ENCODE measurements around the gene PIH1D2. TPM values are rescaled to one million over a fixed set of nuclear protein-coding genes. Genes with fewer than 3 reads are reported as not detected.

The PIH1D2 gene
- total and polyA plus RNA-seq, 2 donors (not counting 1 experiment from before 2014, with no cell fraction given): 1.5 to 1.9 TPM

- no peak overlapping the region for H3K27ac ChIP-seq (ENCODE audit: insufficient read depth, low read length)
- H3K36me3 ChIP-seq (ENCODE audit: control insufficient read depth, insufficient read depth, low read length): no peaks in the 10 kb centered on the region
- H3K9ac ChIP-seq (ENCODE audit: insufficient read depth, low read length): no peak overlapping the region
- H3K4me2 ChIP-seq (ENCODE audit: extremely low read depth, insufficient read depth, low read length): no peak overlapping the region
- TF ChIP-seq, protein P1, sequence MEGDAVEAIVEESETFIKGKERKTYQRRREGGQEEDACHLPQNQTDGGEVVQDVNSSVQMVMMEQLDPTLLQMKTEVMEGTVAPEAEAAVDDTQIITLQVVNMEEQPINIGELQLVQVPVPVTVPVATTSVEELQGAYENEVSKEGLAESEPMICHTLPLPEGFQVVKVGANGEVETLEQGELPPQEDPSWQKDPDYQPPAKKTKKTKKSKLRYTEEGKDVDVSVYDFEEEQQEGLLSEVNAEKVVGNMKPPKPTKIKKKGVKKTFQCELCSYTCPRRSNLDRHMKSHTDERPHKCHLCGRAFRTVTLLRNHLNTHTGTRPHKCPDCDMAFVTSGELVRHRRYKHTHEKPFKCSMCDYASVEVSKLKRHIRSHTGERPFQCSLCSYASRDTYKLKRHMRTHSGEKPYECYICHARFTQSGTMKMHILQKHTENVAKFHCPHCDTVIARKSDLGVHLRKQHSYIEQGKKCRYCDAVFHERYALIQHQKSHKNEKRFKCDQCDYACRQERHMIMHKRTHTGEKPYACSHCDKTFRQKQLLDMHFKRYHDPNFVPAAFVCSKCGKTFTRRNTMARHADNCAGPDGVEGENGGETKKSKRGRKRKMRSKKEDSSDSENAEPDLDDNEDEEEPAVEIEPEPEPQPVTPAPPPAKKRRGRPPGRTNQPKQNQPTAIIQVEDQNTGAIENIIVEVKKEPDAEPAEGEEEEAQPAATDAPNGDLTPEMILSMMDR (conservative IDR thresholded peaks at IDR 0.05 in 1 of 2, IDR thresholded peaks at IDR 0.05 in 1 of 2; ENCODE audit: low read depth in 1 of 2, low read length in 2 of 2): no peak
- no peak for TF ChIP-seq EZH2 (IDR thresholded peaks at IDR 0.05; ENCODE audit: low read length, missing control alignments)
- no peaks in the 10 kb centered on the region for H3K79me2 ChIP-seq (ENCODE audit: control insufficient read depth, insufficient read depth, low read length)
- H2AFZ ChIP-seq (ENCODE audit: low read length): no peak overlapping the region
- no peaks in the 10 kb centered on the region for H4K20me1 ChIP-seq (ENCODE audit: control insufficient read depth, extremely low read depth, insufficient read depth, low read length)
- no peak overlapping the region for H3K4me3 ChIP-seq (replicated peaks in 1 of 4; ENCODE audit: control extremely low read depth in 1 of 4, insufficient read depth in 1 of 4, low read depth in 3 of 4, low read length in 4 of 4)
- DNase-seq (ENCODE audit: low read depth in 2 of 2): peak in 1 of 2 donors; percentile 19
- no peaks in the 10 kb centered on the region for H3K4me1 ChIP-seq (ENCODE audit: control insufficient read depth, extremely low read depth, insufficient read depth, low read length)
- no peaks in the 10 kb centered on the region for H3K9me3 ChIP-seq (ENCODE audit: control insufficient read depth, insufficient read depth, low read depth, low read length)
- no peaks in the 10 kb centered on the region for H3K27me3 ChIP-seq (ENCODE audit: control insufficient read depth, insufficient read depth, low read length)
Observed at GRCh38 chr11:112121981-112122615, 48.3 kb upstream of the PIH1D2 start.

- TF ChIP-seq EZH2 (IDR thresholded peaks at IDR 0.05; ENCODE audit: low read length, missing control alignments): no peak
- TF ChIP-seq, protein P1 (conservative IDR thresholded peaks at IDR 0.05 in 1 of 2, IDR thresholded peaks at IDR 0.05 in 1 of 2; ENCODE audit: low read depth in 1 of 2, low read length in 2 of 2): no peak
- no peak overlapping the region for H3K9ac ChIP-seq (ENCODE audit: insufficient read depth, low read length)
Observed at GRCh38 chr11:112118176-112118575, 44.4 kb upstream of the PIH1D2 start.

GRCh38 chr11:112115386-112115785 lies 41.6 kb upstream of the PIH1D2 start:
- no peak for DNase-seq (ENCODE audit: low read depth in 2 of 2)

More at GRCh38 chr11:112118176-112118575, 44.4 kb upstream of the PIH1D2 start:
- H2AFZ ChIP-seq (ENCODE audit: low read length): no peak overlapping the region
- no peaks in the 10 kb centered on the region for H3K4me1 ChIP-seq (ENCODE audit: control insufficient read depth, extremely low read depth, insufficient read depth, low read length)
- no peak overlapping the region for H3K4me2 ChIP-seq (ENCODE audit: extremely low read depth, insufficient read depth, low read length)
- no peak for DNase-seq (ENCODE audit: low read depth in 2 of 2)
- H3K27me3 ChIP-seq (ENCODE audit: control insufficient read depth, insufficient read depth, low read length): no peaks in the 10 kb centered on the region
- no peaks in the 10 kb centered on the region for H3K9me3 ChIP-seq (ENCODE audit: control insufficient read depth, insufficient read depth, low read depth, low read length)
- no peaks in the 10 kb centered on the region for H3K36me3 ChIP-seq (ENCODE audit: control insufficient read depth, insufficient read depth, low read length)
- H3K79me2 ChIP-seq (ENCODE audit: control insufficient read depth, insufficient read depth, low read length): no peaks in the 10 kb centered on the region
- H4K20me1 ChIP-seq (ENCODE audit: control insufficient read depth, extremely low read depth, insufficient read depth, low read length): no peaks in the 10 kb centered on the region
- H3K4me3 ChIP-seq (replicated peaks in 1 of 4; ENCODE audit: control extremely low read depth in 1 of 4, insufficient read depth in 1 of 4, low read depth in 3 of 4, low read length in 4 of 4): no peak overlapping the region
- no peak overlapping the region for H3K27ac ChIP-seq (ENCODE audit: insufficient read depth, low read length)

More at GRCh38 chr11:112115386-112115785, 41.6 kb upstream of the PIH1D2 start:
- TF ChIP-seq EZH2 (IDR thresholded peaks at IDR 0.05; ENCODE audit: low read length, missing control alignments): no peak
- TF ChIP-seq, protein P1 (conservative IDR thresholded peaks at IDR 0.05 in 1 of 2, IDR thresholded peaks at IDR 0.05 in 1 of 2; ENCODE audit: low read depth in 1 of 2, low read length in 2 of 2): no peak
- Histone ChIP-seq H4K20me1 (ENCODE audit: control insufficient read depth, extremely low read depth, insufficient read depth, low read length) (no peaks in the 10 kb centered on the region), H3K79me2 (ENCODE audit: control insufficient read depth, insufficient read depth, low read length) (no peaks in the 10 kb centered on the region), H3K27ac (ENCODE audit: insufficient read depth, low read length) (no peak overlapping the region), H3K4me2 (ENCODE audit: extremely low read depth, insufficient read depth, low read length) (no peak overlapping the region), H3K36me3 (ENCODE audit: control insufficient read depth, insufficient read depth, low read length) (no peaks in the 10 kb centered on the region), H3K27me3 (ENCODE audit: control insufficient read depth, insufficient read depth, low read length) (no peaks in the 10 kb centered on the region), H3K4me3 (replicated peaks in 1 of 4; ENCODE audit: control extremely low read depth in 1 of 4, insufficient read depth in 1 of 4, low read depth in 3 of 4, low read length in 4 of 4) (no peak overlapping the region), H2AFZ (ENCODE audit: low read length) (no peak overlapping the region), H3K9ac (ENCODE audit: insufficient read depth, low read length) (no peak overlapping the region), H3K9me3 (ENCODE audit: control insufficient read depth, insufficient read depth, low read depth, low read length) (no peaks in the 10 kb centered on the region), H3K4me1 (ENCODE audit: control insufficient read depth, extremely low read depth, insufficient read depth, low read length) (no peaks in the 10 kb centered on the region)
